ENCODE results near the gene PLCXD3. TPM values are rescaled to one million over a fixed set of nuclear protein-coding genes. Genes with fewer than 3 reads are reported as not detected.

Gene PLCXD3
- total and polyA plus RNA-seq, 2 experiments from 2014 or later, result 0.13 to 0.22 TPM

DNA sequence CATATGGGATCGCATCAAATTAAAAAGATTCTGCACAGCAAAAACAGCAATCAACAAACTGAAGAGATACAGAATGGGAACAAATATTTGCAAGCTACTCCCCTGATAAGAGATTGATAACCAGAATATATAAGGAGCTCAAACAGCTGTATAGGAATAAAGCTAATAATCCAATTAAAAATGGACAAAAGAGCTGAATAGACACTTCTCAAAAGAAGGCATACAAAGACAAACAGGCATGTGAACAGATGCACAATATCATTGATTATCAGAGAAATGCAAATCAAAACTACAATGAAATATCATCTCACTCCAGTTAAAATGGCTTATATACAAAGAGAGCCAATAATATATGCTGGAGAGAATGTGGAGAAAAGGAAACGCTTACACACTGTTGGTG lies 110.6 kb downstream of the PLCXD3 start:
- WGBS, 2 experiments (ENCODE audit: low coverage in 1 of 2, low lambda C conversion rate in 2 of 2, missing lambda C conversion rate in 2 of 2), result 62 to 65% methylated on average over 2 of the region's 2 CpGs
- H3K9me2 ChIP-seq (ENCODE audit: insufficient read depth), result no peaks in the 10 kb centered on the region
- H3K4me2 ChIP-seq (ENCODE audit: unreplicated experiment), result no peak overlapping the region
- H3K9me3 ChIP-seq (ENCODE audit: low read depth), result no peaks in the 10 kb centered on the region
- no peaks in the 10 kb centered on the region for H3K4me1 ChIP-seq (ENCODE audit: insufficient read depth)
- in situ Hi-C loops (cut with MboI), result no loop called here
- no peak for TF ChIP-seq EZH2phosphoT487 (IDR thresholded peaks at IDR 0.05; ENCODE audit: insufficient read depth, low read depth)
- TF ChIP-seq EZH2 (IDR thresholded peaks at IDR 0.05; ENCODE audit: insufficient read depth, poor library complexity, severe bottlenecking), result no peak
- no peaks in the 10 kb centered on the region for H3K36me3 ChIP-seq (ENCODE audit: low read depth)
- no peaks in the 10 kb centered on the region for H3K79me2 ChIP-seq (ENCODE audit: insufficient read depth)
- H3K9ac ChIP-seq, result no peak overlapping the region
- no peaks in the 10 kb centered on the region for H3K27me3 ChIP-seq (replicated peaks; ENCODE audit: insufficient read depth)
- H3K4me3 ChIP-seq, result no peak overlapping the region
- no peak for DNase-seq
- H2AFZ ChIP-seq, result no peak overlapping the region
- no peak overlapping the region for H3K27ac ChIP-seq
- no peaks in the 10 kb centered on the region for H4K20me1 ChIP-seq (ENCODE audit: insufficient read depth)
- H3F3A ChIP-seq (ENCODE audit: insufficient read depth), result no peaks in the 10 kb centered on the region

DNA sequence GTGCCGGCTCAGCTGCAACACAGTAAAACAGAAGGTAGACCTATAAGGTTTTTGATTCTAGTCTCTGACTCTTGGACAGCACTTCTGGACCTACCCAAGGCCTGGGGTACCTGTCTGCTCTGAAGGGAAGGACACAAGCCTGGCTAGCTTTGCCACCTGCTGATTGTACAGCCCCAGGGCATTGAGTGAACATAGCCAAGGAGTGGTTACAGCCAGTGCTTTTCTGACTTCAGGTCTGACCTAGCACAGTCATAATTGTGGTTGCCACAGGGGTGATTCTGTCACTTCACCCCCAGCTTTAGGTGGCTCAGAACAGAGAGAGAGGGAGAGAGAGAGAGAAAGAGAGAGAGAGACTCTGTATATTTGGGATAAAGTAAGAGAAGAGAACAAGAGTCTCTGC lies 118.4 kb downstream of the PLCXD3 start:
- H3K9me2 ChIP-seq (ENCODE audit: insufficient read depth), result no peaks in the 10 kb centered on the region
- no peak overlapping the region for H3K4me3 ChIP-seq
- no peaks in the 10 kb centered on the region for H3K4me1 ChIP-seq (ENCODE audit: insufficient read depth)
- H3K27me3 ChIP-seq (replicated peaks; ENCODE audit: insufficient read depth), result no peaks in the 10 kb centered on the region
- H3K4me2 ChIP-seq (ENCODE audit: unreplicated experiment), result no peak overlapping the region
- TF ChIP-seq EZH2 (IDR thresholded peaks at IDR 0.05; ENCODE audit: insufficient read depth, poor library complexity, severe bottlenecking) (no peak), EZH2phosphoT487 (IDR thresholded peaks at IDR 0.05; ENCODE audit: insufficient read depth, low read depth) (no peak)
- no peak for DNase-seq
- no peak overlapping the region for H3K27ac ChIP-seq
- H3K9me3 ChIP-seq (ENCODE audit: low read depth), result no peaks in the 10 kb centered on the region
- H3F3A ChIP-seq (ENCODE audit: insufficient read depth), result no peaks in the 10 kb centered on the region
- H3K79me2 ChIP-seq (ENCODE audit: insufficient read depth), result no peaks in the 10 kb centered on the region
- WGBS, 2 experiments (ENCODE audit: low coverage in 1 of 2, low lambda C conversion rate in 2 of 2, missing lambda C conversion rate in 2 of 2), result 92 to 93% methylated on average over 1 of the region's 1 CpG
- H2AFZ ChIP-seq, result no peak overlapping the region
- no peaks in the 10 kb centered on the region for H4K20me1 ChIP-seq (ENCODE audit: insufficient read depth)
- in situ Hi-C loops (cut with MboI), result no loop called here
- H3K36me3 ChIP-seq (ENCODE audit: low read depth), result no peaks in the 10 kb centered on the region
- no peak overlapping the region for H3K9ac ChIP-seq

DNA sequence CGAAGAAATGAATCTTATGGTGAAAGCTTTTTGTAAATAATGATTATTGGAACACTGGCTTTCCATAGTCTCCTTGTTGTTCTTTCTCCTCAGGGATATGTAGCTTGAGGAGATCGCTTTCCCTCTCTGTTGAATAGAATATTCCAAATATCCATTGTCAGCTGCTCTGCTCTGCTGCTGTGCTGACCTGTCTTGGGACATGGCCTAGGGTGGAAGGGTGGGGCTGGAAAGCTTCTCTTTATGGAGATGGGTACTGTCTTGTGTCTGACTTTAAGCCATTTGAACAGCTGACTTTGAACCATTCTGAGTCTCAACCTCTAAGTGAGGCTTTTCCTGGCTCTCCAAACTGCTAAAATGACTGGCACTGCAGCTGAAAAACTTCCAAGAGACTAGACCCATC lies 135.8 kb downstream of the PLCXD3 start:
- Histone ChIP-seq H3K27me3 (replicated peaks; ENCODE audit: insufficient read depth) (no peaks in the 10 kb centered on the region), H3K9me3 (ENCODE audit: low read depth) (no peaks in the 10 kb centered on the region), H4K20me1 (ENCODE audit: insufficient read depth) (no peaks in the 10 kb centered on the region), H3K79me2 (ENCODE audit: insufficient read depth) (no peaks in the 10 kb centered on the region), H3K9ac (no peak overlapping the region), H3K36me3 (ENCODE audit: low read depth) (no peaks in the 10 kb centered on the region), H2AFZ (no peak overlapping the region), H3K27ac (no peak overlapping the region), H3K4me3 (no peak overlapping the region), H3K4me1 (ENCODE audit: insufficient read depth) (peaks cover 24% of the 10 kb centered on the region), H3K9me2 (ENCODE audit: insufficient read depth) (peaks cover 3% of the 10 kb centered on the region), H3F3A (ENCODE audit: insufficient read depth) (peaks cover 21% of the 10 kb centered on the region; the same call in 1 of the 2 replicates), H3K4me2 (ENCODE audit: unreplicated experiment) (no peak overlapping the region)
- WGBS, 2 experiments (ENCODE audit: low coverage in 1 of 2, low lambda C conversion rate in 2 of 2, missing lambda C conversion rate in 2 of 2), result 96 to 98% methylated on average over 2 of the region's 2 CpGs
- no peak for TF ChIP-seq EZH2phosphoT487 (IDR thresholded peaks at IDR 0.05; ENCODE audit: insufficient read depth, low read depth)
- TF ChIP-seq EZH2 (IDR thresholded peaks at IDR 0.05; ENCODE audit: insufficient read depth, poor library complexity, severe bottlenecking), result no peak
- in situ Hi-C loops (cut with MboI), result no loop called here
- no peak for DNase-seq

DNA sequence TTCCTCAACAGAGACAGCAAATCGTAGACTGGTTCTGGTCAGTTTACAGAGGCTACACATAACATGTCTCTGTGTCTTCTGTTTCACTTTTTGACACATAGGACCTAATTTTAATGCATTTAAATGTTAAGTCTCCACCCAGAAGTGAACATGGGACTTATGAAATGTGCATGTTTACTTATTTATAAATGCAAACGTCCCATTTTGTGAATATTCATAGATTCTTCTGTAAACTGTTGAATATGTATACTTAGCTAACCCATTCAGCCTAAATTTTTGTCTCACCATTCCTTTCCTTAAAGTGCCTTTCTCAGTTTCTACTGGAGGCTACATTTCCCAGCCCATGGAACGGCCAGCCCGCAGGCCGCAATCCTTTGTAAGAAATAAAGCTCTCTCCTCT lies 137.2 kb downstream of the PLCXD3 start:
- Histone ChIP-seq H3K9me2 (ENCODE audit: insufficient read depth) (peaks cover 3% of the 10 kb centered on the region), H3K27ac (no peak overlapping the region), H3K4me2 (ENCODE audit: unreplicated experiment) (no peak overlapping the region), H3K4me3 (no peak overlapping the region), H3K4me1 (ENCODE audit: insufficient read depth) (peaks cover 16% of the 10 kb centered on the region), H2AFZ (no peak overlapping the region), H3K27me3 (replicated peaks; ENCODE audit: insufficient read depth) (no peaks in the 10 kb centered on the region), H3K79me2 (ENCODE audit: insufficient read depth) (no peaks in the 10 kb centered on the region), H4K20me1 (ENCODE audit: insufficient read depth) (no peaks in the 10 kb centered on the region), H3K36me3 (ENCODE audit: low read depth) (no peaks in the 10 kb centered on the region), H3K9me3 (ENCODE audit: low read depth) (no peaks in the 10 kb centered on the region), H3F3A (ENCODE audit: insufficient read depth) (peaks cover 21% of the 10 kb centered on the region; the same call in 1 of the 2 replicates), H3K9ac (no peak overlapping the region)
- in situ Hi-C loops (cut with MboI), result no loop called here
- 75 to 80% methylated on average over 5 of the region's 5 CpGs for WGBS, 2 experiments (ENCODE audit: low coverage in 1 of 2, low lambda C conversion rate in 2 of 2, missing lambda C conversion rate in 2 of 2)
- TF ChIP-seq EZH2phosphoT487 (IDR thresholded peaks at IDR 0.05; ENCODE audit: insufficient read depth, low read depth), result no peak
- TF ChIP-seq EZH2 (IDR thresholded peaks at IDR 0.05; ENCODE audit: insufficient read depth, poor library complexity, severe bottlenecking), result no peak
- DNase-seq, result no peak

DNA sequence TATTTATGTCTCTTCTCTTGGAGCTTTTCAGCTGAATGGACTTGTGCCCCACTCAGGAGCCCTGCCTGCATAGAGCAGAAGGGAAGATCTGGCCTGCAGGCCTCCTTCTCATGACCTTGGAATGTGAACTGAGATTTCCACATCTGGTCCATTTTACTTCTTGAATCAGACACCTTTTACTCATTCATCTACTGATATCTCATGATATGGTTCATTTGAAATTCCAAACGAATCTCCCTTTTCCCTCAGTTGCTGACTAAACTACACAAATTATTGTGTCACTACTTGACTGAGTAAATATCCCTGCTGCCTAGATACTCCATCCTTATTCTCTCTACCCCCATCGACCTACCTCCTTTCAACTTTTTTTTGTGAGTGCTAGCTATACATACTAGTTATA lies 138.7 kb downstream of the PLCXD3 start:
- Histone ChIP-seq H3K36me3 (ENCODE audit: low read depth) (no peaks in the 10 kb centered on the region), H2AFZ (no peak overlapping the region), H3K9ac (no peak overlapping the region), H3K9me2 (ENCODE audit: insufficient read depth) (peaks cover 2% of the 10 kb centered on the region), H3K4me3 (no peak overlapping the region), H3K4me1 (ENCODE audit: insufficient read depth) (peaks cover 16% of the 10 kb centered on the region), H3K27ac (peak overlapping the region; percentile 48), H4K20me1 (ENCODE audit: insufficient read depth) (no peaks in the 10 kb centered on the region), H3K9me3 (ENCODE audit: low read depth) (no peaks in the 10 kb centered on the region), H3F3A (ENCODE audit: insufficient read depth) (peaks cover 21% of the 10 kb centered on the region; the same call in 1 of the 2 replicates), H3K27me3 (replicated peaks; ENCODE audit: insufficient read depth) (no peaks in the 10 kb centered on the region), H3K4me2 (ENCODE audit: unreplicated experiment) (peak overlapping the region; percentile 17), H3K79me2 (ENCODE audit: insufficient read depth) (no peaks in the 10 kb centered on the region)
- DNase-seq, result peak; percentile 80
- in situ Hi-C loops (cut with MboI), result no loop called here
- TF ChIP-seq EZH2phosphoT487 (IDR thresholded peaks at IDR 0.05; ENCODE audit: insufficient read depth, low read depth) (no peak), EZH2 (IDR thresholded peaks at IDR 0.05; ENCODE audit: insufficient read depth, poor library complexity, severe bottlenecking) (no peak)
- WGBS, 2 experiments (ENCODE audit: low coverage in 1 of 2, low lambda C conversion rate in 2 of 2, missing lambda C conversion rate in 2 of 2), result 0 to 7% methylated on average over 2 of the region's 2 CpGs

All from GM23248 (cell line).